ENCODE results near the gene ARL3.
A peak's percentile ranks its signal among the peaks of the same experiment; 100 is the strongest.

Gene ARL3

GRCh38 chr10:102649797-102650654 is 64.2 kb downstream of the ARL3 start:
- DNase-seq: no peak

GRCh38 chr10:102648889-102649796 is 65.1 kb downstream of the ARL3 start:
- no peak for DNase-seq

GRCh38 chr10:102648269-102648888 is 65.8 kb downstream of the ARL3 start:
- DNase-seq: no peak

- no peak for DNase-seq
These were observed 66.5 kb downstream of the ARL3 start for GRCh38 chr10:102647443-102648268.

- peak; percentile 34 to 38 for DNase-seq
These were observed 67.4 kb downstream of the ARL3 start for GRCh38 chr10:102646610-102647442.

GRCh38 chr10:102645741-102646609 is 68.2 kb downstream of the ARL3 start:
- DNase-seq: peak; percentile 58 to 65

GRCh38 chr10:102645388-102645740 is 68.8 kb downstream of the ARL3 start:
- peak; percentile 22 to 27 for DNase-seq

GRCh38 chr10:102644646-102645387 is 69.4 kb downstream of the ARL3 start:
- peak; percentile 71 to 75 for DNase-seq

- DNase-seq: peak; percentile 45 to 47
These were observed 70.0 kb downstream of the ARL3 start, which contains the start of gene TRIM8 for GRCh38 chr10:102644066-102644645. TRIM8 (plus strand) TSS chr10:102644479; CDS start chr10:102644618, 139 bp downstream.

- peak; percentile 24 for DNase-seq
These were observed 70.7 kb downstream of the ARL3 start for GRCh38 chr10:102643336-102644065.

- peak; percentile 33 to 39 for DNase-seq
These were observed 71.4 kb downstream of the ARL3 start for GRCh38 chr10:102642736-102643335.

- peak; percentile 97 to 98 for DNase-seq
These were observed 72.1 kb downstream of the ARL3 start for GRCh38 chr10:102641880-102642735.

- DNase-seq: no peak
These were observed 72.8 kb downstream of the ARL3 start for GRCh38 chr10:102641402-102641801.

- no peak for DNase-seq
These were observed 74.7 kb downstream of the ARL3 start for GRCh38 chr10:102639537-102639936.

GRCh38 chr10:102635377-102635776 is 78.8 kb downstream of the ARL3 start:
- DNase-seq: no peak

- DNase-seq: no peak
These were observed 79.5 kb downstream of the ARL3 start for GRCh38 chr10:102634686-102635085.

- DNase-seq: no peak
These were observed 80.3 kb downstream of the ARL3 start for GRCh38 chr10:102633848-102634247.
